Activated CD8-positive, alpha-beta memory T cell treated with anti-CD3 and anti-CD28 coated beads, Interleukin-2, amount 50 U/mL, for 1 hour (primary cell): ENCODE results near the gene CENPH.
"Not testable (repeated sequence)": the region's sequence is repeated elsewhere in the genome, so short reads cannot be mapped to it uniquely, and the experiment has no call there.

ENCODE experiments used
- DNase-seq: peaks from one replicate; pipeline ENCODE4 v3.0.0-alpha.2; 2020; ENCODE audit errors: extremely low read depth

The CENPH gene

DNA sequence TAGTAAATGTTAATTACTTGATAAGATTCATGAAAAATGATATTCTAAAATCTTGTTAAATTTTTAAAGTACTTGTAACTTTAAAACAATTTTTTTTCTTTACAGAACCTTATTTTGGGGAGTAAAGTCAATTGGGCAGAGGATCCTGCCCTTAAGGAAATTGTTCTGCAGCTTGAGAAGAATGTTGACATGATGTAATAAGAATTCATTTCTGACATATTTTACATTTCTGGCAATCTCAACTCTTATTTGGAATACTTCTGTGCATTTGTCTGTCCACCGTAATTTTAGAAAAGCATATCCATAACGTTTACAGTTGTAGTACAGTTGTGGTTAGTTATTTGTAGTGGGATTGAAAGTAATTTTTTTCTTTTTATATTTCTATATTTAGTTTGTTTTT is 20.2 kb downstream of the CENPH start:
- DNase-seq = no peak

DNA sequence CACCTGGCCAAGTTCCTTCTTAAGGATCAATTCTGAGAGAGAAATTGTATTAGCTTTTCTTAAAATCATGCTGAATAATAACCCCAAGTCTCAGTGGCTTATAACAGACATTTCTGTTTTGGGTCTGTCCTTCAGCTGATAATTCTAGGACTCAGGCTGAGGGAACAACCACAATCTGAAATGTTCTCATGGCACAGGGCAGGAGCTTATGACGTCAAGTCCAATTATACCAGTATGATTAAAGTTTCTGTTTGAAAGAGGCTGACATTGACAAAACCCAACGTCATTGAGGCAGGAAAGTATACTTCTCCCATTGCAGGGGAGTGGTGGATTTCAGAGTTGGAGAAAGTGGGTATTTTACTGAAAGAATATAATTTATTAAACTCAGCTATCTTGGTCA is 21.8 kb downstream of the CENPH start:
- no peak for DNase-seq

DNA sequence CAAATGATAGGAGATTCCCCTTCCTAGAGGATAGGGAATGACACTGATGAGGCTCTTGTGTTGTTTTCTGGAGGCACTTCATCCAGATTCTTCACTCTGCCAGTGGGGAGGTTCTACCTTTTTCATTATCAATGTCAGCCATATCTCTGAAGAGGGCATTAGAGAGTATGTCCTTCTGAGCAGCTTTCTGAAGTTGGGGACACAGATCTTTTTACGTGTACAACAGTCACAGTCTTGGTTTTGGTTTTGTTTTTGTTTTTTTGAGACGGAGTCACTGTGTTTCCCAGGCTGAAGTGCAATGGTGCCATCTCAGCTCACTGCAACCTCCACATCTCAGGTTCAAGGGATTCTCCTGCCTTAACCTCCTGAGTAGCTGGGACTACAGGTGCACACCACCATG is 22.6 kb downstream of the CENPH start:
- DNase-seq = no peak

- no peak for DNase-seq
Observed at GRCh38 chr5:69213513-69214215, 24.3 kb downstream of the CENPH start.

- no peak for DNase-seq
Observed at GRCh38 chr5:69217151-69217511, 27.7 kb downstream of the CENPH start.

GRCh38 chr5:69217548-69218526 is 28.5 kb downstream of the CENPH start:
- DNase-seq = peak; percentile 80

DNA sequence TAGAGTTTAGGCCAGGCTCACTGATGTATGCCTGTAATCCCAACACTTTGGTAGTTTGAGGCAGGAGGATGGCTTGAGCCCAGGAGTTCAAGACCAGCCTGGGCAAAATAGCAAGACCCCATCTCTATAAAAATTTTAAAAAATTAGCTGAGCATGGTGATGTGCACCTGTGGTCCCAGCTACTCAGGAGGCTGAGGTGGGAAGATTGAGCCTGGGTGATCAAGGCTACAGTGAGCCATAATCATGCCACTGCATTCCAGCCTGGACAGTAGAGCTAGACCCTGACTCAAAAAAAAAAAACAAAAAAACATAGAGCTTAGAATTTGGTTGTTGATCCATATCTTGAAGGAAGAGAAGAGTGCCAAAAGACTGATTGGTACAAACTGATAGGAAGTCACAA is 30.6 kb downstream of the CENPH start:
- no peak for DNase-seq

DNA sequence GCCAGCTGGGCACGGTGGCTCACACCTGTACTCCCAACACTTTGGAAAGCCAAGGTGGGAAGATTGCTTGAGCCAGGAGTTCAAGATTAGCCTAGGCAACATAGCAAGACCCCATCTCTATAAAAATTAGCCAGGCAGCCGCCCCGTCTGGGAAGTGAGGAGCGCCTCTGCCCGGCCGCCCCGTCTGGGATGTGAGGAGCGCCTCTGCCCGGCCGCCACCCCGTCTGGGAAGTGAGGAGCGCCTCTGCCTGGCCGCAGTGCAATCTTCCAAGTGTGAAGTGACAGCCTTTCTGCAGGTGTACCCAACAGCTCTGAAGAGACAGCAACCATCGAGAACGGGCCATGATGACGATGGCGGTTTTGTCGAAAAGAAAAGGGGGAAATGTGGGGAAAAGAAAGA is 31.0 kb downstream of the CENPH start:
- not testable (repeated sequence) for DNase-seq

- DNase-seq = not testable (repeated sequence)
Observed at GRCh38 chr5:69220833-69221232, 31.4 kb downstream of the CENPH start.

DNA sequence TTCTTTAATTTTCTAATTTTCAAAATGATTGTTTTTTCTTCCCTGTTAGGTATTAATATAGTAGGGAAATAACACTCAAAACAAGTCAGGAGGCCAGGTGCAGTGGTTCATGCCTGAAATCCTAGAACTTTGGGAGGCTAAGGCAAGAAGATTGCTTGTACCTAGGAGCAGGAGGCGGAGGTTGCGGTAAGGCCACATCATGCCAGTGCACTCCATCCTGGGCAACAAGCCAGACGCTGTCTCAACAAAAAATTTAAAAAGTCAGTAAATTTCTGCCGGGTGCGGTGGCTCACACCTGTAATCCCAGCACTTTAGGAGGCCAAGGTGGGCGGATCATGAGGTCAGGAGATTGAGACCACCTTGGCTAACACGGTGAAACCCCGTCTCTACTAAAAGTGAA is 35.1 kb downstream of the CENPH start:
- DNase-seq = no peak

DNA sequence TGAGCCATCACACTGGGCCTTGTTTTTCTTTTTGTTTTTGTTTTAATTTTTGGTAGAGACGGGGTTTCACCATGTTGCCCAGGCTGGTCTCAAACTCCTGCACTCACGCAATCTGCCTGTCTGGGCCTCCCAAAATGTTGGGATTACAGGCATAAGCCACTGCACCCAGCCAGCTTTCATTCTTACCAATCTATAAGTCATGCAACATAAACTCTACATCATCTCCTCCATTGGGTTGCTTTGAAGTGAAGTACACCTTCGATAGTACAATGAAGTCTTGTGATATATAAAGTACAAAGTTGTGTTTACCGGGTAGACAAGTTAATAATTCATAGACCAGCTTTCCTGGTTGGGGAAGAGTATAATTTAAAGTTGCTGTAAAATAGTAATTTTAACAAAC is 36.5 kb downstream of the CENPH start:
- no peak for DNase-seq

- no peak for DNase-seq
Observed at GRCh38 chr5:69230181-69230580, 40.8 kb downstream of the CENPH start.

- no peak for DNase-seq
Observed at GRCh38 chr5:69231281-69231680, 41.9 kb downstream of the CENPH start.

DNA sequence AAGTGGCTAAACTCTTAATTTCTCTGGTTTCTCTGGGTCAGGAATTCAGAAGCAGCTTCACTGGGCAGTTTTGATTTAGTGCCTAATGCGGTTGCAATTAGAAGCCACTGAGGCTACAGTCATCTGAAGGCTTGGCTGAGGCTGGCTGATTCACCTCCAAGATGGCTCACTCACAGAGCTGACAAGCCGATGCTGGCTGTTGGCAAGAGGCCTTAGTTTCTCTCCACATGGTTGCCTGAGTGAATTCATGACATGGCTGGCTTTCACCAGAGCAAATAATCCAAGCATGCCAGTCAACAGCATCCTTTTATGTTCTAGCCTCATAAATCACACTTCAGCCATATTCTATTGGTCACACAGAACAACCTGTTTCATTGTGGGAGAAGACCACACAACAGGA is 42.5 kb downstream of the CENPH start:
- DNase-seq = no peak

DNA sequence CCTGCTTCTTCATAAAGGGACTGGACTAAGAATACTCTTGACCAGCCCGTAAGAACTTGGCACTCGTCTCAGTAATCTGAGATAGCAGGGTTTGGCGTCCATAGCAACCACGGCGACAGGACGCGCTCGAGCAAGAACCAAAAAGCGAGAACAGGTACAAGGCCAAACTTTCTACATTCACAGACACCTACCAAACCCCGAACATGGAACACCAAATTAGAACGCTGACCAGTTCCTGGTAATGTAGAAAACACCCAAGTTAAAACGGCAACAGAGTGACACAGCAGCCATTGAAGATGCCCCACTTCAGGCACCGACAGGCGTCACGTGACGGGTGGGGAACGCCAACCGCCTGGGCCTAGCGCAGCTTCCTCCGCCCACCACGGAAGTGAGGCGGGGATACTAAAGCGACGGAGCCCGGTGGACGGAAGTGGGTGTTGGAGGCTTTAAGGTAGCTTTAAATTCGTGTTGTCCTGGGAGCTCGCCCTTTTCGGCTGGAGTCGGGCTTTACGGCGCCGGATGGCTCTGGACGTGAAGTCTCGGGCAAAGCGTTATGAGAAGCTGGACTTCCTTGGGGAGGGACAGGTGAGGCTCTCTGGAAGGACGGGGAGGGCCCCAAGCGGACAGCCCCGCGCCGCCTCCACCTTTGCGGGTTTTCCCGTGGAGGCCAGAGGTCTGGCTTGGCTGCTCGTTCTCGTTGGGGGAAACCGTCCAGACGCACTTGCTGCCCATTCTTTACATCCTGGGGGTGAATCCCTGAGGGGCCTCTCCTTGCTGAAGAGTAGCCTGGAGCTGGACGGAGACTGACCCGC is 45.3 kb downstream of the CENPH start, which contains the start of gene CDK7:
Gene CDK7, plus strand, starts transcription at position 430 of the 812 bp plus-strand sequence. Its CDS starts 90 bp downstream, at position 520.
- DNase-seq = peak; percentile 65

GRCh38 chr5:69236733-69237132 is 47.4 kb downstream of the CENPH start:
- not testable (repeated sequence) for DNase-seq

GRCh38 chr5:69237877-69238276 is 48.5 kb downstream of the CENPH start:
- DNase-seq = no peak

DNA sequence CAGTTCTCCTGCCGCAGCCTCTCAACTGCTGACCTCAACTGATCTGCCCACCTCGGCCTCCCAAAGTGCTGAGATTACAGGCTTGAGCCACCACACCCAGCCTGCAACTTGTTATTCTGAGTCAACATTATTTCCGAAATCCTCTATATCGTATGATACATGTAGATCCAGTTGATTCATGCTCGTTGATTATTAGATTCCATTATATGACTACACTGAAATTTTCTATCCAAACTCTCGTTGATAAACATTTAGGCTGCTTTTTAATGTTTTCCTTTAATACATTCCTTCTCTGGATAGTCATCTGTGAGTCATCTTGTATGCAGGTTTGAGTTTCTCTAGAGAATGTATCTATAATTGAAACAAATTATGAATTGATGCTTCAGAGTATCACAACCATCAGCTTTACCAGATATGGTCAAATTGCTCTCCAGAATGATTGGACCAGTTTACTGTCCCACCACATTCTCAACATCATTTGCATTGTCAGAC is 49.4 kb downstream of the CENPH start:
- DNase-seq = no peak

DNA sequence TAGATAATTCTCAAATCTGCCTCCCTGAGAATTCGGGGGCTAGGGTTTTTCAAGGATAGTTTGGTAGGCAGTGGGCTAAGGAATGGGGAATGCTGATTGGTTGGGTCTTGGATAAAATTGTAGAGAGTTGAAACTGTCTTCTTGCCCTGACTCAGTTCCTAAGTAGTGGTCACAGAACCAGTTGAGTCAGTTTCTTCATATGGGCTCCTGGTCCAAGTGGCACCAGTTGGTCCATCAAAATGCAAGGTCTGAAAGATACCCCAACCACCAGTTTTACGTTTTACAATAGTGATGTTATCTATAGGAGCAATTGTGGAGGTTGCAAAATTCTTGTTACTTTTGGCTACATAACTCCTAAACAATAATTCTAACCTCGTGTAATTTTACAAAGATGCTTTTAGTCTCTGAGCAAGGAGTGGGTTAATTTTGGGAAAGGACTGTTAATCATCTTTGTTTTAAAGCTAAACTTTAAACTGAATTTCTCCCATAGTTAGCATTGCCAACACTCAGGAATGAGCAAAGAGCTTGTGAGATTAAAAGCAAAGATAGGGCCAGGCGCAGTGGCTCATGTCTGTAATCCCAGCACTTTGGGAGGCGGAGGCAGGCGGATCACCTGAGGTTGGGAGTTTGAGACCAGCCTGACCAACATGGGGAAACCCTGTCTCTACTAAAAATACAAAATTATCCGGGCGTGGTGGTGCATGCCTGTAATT is 53.0 kb downstream of the CENPH start:
- DNase-seq = no peak

GRCh38 chr5:69245031-69245430 is 55.6 kb downstream of the CENPH start:
- no peak for DNase-seq

DNA sequence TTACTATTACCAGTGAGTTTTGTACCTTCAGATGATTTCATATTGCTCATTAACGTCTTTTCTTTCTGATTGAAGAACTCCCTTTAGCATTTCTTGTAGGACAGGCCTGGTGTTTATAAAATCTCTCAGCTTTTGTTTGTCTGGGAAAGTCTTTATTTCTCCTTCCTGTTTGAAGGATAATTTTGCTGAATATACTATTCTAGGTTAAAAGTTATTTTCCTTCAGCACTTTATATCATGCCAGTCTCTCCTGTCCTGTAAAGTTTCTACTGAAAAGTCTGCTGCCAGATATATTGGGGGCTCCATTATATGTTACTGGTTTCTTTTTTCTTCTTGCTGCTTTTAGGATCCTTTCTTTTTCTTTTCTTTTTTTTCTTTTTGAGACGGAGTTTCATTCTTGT is 58.6 kb downstream of the CENPH start:
- no peak for DNase-seq
